Measurements from ENCODE around the gene TEP1.

DNA sequence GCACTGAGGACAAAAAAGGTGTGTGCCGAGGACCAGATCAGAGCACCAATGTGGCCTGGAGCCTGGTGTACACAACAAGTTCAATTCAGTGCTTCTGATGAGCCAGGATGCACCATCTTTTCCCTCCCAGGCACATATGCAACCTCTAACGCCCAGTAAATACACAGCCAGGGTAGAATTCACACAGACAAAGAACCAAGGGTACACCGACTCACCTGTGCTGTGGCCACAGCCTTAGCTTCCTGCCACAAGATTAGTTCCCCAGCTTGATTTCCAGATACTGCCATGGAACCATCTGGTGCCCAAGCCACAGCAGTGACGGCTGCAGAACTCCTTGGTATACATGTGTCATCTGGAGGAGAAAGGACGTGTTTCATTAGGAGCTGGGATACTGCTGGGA, 40.5 kb downstream of the TEP1 start:
- TF ChIP-seq CTCF (IDR thresholded peaks at IDR 0.05): no peak
- TF ChIP-seq POLR2A (IDR thresholded peaks at IDR 0.05): no peak
